Breast epithelium (tissue), 4 donors: Measurements from ENCODE around the gene AP3M1. TPM values are rescaled to one million over a fixed set of nuclear protein-coding genes. Genes with fewer than 3 reads are reported as not detected.

Experiments
- DNase-seq, 2 donors: peaks; one replicate each; pipeline ENCODE4 v3.0.0-alpha.2; 2019; ENCODE audit warnings: low spot score in 2 of 2
- H3K27ac ChIP-seq, 2 donors: fragments of 200-600 bp; sonication (generic) in 1 of 2; one replicate each; pipeline ENCODE4 v1.5.1; 2016 to 2019; ENCODE audit warnings: mild to moderate bottlenecking in 1 of 2
- H3K27me3 ChIP-seq, 2 donors: fragments of 200-600 bp; sonication (generic) in 1 of 2; one replicate each; pipeline versions ENCODE4 v1.5.1 to v1.6.0; 2017 to 2019; ENCODE audit warnings: control low read depth in 1 of 2, mild to moderate bottlenecking in 1 of 2
- H3K36me3 ChIP-seq: fragments of 200-600 bp; one replicate; pipeline ENCODE4 v1.5.1; 2019
- H3K4me1 ChIP-seq, 2 donors: fragments of 200-600 bp; sonication (generic); one replicate each; pipeline ENCODE4 v1.5.1; 2016 to 2019; ENCODE audit warnings: control low read depth in 1 of 2
- H3K4me3 ChIP-seq, 3 donors: fragments of 200-600 bp; sonication (generic); 1 replicate in 2 of 3; 2 replicates in 1 of 3; pipeline ENCODE4 v1.5.1; 2016 to 2019; ENCODE audit warnings: mild to moderate bottlenecking in 3 of 3, moderate library complexity in 2 of 3
- H3K9me3 ChIP-seq, 2 donors: fragments of 200-600 bp; sonication (generic) in 1 of 2; one replicate each; pipeline ENCODE4 v1.5.1; 2016 to 2019; ENCODE audit warnings: control low read depth in 1 of 2
- CTCF ChIP-seq, 3 donors: fragments of 450-650 bp; IDR thresholded peaks; one replicate each; pipeline ENCODE4 v1.5.1; 2016 to 2017; ENCODE audit warnings: antibody characterized with exemption in 3 of 3, mild to moderate bottlenecking in 3 of 3, moderate library complexity in 3 of 3
- POLR2A ChIP-seq: fragments of 450-650 bp; IDR thresholded peaks from one replicate; pipeline ENCODE4 v1.6.1; 2016; ENCODE audit warnings: antibody characterized with exemption, mild to moderate bottlenecking, moderate library complexity
- POLR2AphosphoS5 ChIP-seq, 3 donors: sonication (generic); formaldehyde crosslinking; IDR thresholded peaks; one replicate each; pipeline ENCODE4 v1.6.1; 2017; ENCODE audit warnings: antibody characterized with exemption in 3 of 3
- intact Hi-C: fragments of 100-400 bp; cut with DNase I; formaldehyde crosslinking; loops from one replicate; pipeline ENCODE4 v1.15.1; 2023; ENCODE audit warnings: low total_unique reads
- total RNA-seq, 3 donors: library from RNA; depleted of rRNA; stranded (reverse); fragments of >200 nt; gene quantifications; one replicate each; pipeline ENCODE4 v1.1.0, GENCODE V29; 2016

Gene AP3M1
- total RNA-seq, 3 donors from 2014 or later = 22.3 to 38.1 (median 23.2) TPM

- H3K27me3 ChIP-seq = no peaks in the 10 kb centered on the region
- no peak for DNase-seq
- H3K27ac ChIP-seq = no peak overlapping the region
- no peak overlapping the region for H3K4me3 ChIP-seq
- no peaks in the 10 kb centered on the region for H3K4me1 ChIP-seq
- H3K9me3 ChIP-seq = no peaks in the 10 kb centered on the region
- intact Hi-C loops = no loop called here
- TF ChIP-seq CTCF (IDR thresholded peaks at IDR 0.05) (no peak), POLR2AphosphoS5 (IDR thresholded peaks at IDR 0.05) (no peak), POLR2A (no peak)
- no peaks in the 10 kb centered on the region for H3K36me3 ChIP-seq
Measured at GRCh38 chr10:74075906-74076305, 74.7 kb downstream of the AP3M1 start.

GRCh38 chr10:74072503-74072902 is 78.1 kb downstream of the AP3M1 start:
- intact Hi-C loops = no loop called here
- no peak for TF ChIP-seq POLR2A
- TF ChIP-seq POLR2AphosphoS5 (IDR thresholded peaks at IDR 0.05) = no peak
- Histone ChIP-seq H3K36me3 (no peaks in the 10 kb centered on the region), H3K27me3 (no peaks in the 10 kb centered on the region), H3K9me3 (no peaks in the 10 kb centered on the region), H3K4me3 (no peak overlapping the region), H3K4me1 (no peaks in the 10 kb centered on the region), H3K27ac (no peak overlapping the region)
- no peak for DNase-seq

GRCh38 chr10:74071157-74071556 is 79.5 kb downstream of the AP3M1 start:
- Histone ChIP-seq H3K4me1 (no peaks in the 10 kb centered on the region), H3K4me3 (no peak overlapping the region), H3K27ac (no peak overlapping the region), H3K36me3 (no peaks in the 10 kb centered on the region), H3K9me3 (no peaks in the 10 kb centered on the region), H3K27me3 (no peaks in the 10 kb centered on the region)
- DNase-seq = no peak
- intact Hi-C loops = no loop called here
- TF ChIP-seq POLR2A = no peak

Other genes with a start within 250 kb of the AP3M1 start
- 10 to 100 TPM in 1 of 3 donors, 1 to 10 TPM in 2; 4.2 to 11.0 (median 5.2) TPM for gene PLAU, start 239.7 kb downstream of the AP3M1 start, total RNA-seq
- 10 to 100 TPM; 73.1 to 95.0 (median 77.6) TPM for gene VCL, start 152.7 kb downstream of the AP3M1 start, total RNA-seq
- 10 to 100 TPM; 27.2 to 50.8 (median 40.0) TPM for gene ADK, start 393 bp upstream of the AP3M1 start, total RNA-seq